Stimulated activated naive CD4-positive, alpha-beta T cell treated with Interleukin-2 at 50 U/mL for 16 hours (primary cell): ENCODE results near the gene ZNF445.
"Not testable (repeated sequence)": the region's sequence is repeated elsewhere in the genome, so short reads cannot be mapped to it uniquely, and the experiment has no call there.

Experiments used
- DNase-seq: peaks from one replicate; lab custom pipeline; 2025; lab: John Stamatoyannopoulos, UW

The ZNF445 gene

DNA sequence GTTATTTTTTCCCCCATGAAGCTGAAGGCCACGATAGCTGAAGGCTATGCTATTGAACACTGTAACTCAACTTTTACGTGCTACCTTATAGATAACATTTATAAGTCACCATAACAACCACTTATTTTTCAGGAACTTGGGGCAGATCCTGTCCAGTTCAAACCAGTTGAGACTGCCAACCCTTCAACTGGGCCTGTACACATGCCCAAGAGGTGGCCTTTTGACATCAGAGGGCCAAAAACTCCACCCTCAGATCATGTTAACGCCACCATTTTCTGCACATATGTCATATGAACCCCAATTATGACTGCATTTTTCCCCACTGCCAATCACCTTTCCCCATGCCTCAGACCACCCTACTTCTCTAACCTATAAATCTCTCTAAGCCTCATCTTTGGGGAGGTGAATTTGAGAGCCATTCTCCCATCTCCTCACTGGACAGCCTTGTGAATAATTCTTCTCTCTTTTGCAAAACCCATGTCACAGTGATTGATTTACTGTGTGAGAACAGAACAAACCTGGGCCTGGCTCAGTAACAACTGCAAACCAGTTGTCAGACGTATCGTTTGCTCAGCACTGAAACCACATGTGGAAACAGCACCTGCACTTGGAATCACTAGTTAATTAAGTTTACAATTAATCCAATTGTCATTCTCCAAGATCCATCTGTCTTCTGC, 42.5 kb downstream of the ZNF445 start:
- DNase-seq, result no peak

- no peak for DNase-seq
These were observed 47.0 kb downstream of the ZNF445 start for GRCh38 chr3:44430466-44430865.

DNA sequence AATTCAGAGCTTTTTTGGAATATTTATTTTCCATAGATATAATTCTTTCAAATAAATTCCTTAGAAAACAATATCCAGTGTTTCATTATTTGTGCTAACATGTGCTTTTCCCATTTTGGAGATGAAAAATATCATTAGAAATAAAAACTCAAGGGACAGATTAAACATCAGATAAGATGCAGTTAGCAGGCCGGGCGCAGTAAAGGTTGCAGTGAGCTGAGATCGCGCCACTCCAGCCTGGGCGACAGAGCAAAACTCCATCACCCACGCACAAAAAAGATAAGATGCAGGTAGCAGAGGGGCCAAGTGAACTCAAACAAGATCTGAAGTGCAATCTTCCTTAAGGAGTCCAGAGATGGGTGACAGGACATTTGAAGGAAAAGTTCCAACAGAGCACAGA, 48.0 kb downstream of the ZNF445 start:
- no peak for DNase-seq

- DNase-seq, result no peak
These were observed 48.6 kb downstream of the ZNF445 start for GRCh38 chr3:44428910-44429309.

- no peak for DNase-seq
These were observed 49.8 kb downstream of the ZNF445 start for GRCh38 chr3:44427683-44428082.

- no peak for DNase-seq
These were observed 52.7 kb downstream of the ZNF445 start for GRCh38 chr3:44424758-44425157.

- no peak for DNase-seq
These were observed 56.2 kb downstream of the ZNF445 start for GRCh38 chr3:44421280-44421679.

- DNase-seq, result no peak
These were observed 56.8 kb downstream of the ZNF445 start for GRCh38 chr3:44420676-44421075.

DNA sequence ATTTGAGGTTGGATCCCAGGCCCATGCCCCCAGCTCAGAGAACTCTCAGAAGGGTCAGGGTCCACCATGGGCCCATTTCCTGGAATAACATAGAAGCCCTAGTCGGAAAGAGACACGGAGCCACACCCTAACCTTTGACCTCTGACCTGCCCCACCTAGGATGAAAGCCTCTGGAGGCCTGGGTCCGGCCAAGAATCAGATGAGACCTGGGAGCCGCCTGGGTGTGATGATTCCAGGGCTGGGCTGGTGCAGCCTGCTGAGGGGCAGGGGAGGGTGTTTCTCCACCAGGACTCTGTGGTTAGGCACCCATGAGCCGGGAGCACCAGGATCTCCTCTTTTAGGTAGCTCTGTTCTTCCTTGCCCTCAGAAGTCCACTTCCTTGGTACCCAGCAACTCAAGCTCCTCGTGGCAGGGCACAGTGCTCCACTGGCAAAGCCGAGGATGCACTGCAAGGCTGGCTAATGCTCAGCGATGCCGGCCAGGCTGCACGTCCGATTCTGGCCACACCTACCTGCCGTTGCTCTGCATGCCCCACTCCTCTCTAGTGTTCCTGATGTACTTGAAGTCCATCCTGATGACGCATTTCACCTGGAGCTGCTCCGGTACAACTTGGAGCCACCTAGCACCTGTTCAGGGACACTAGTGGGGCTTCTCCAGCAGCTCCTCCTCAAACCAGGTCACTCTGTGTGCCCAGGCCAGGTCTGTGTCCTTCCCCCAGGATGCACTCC, 57.4 kb downstream of the ZNF445 start:
- no peak for DNase-seq

DNA sequence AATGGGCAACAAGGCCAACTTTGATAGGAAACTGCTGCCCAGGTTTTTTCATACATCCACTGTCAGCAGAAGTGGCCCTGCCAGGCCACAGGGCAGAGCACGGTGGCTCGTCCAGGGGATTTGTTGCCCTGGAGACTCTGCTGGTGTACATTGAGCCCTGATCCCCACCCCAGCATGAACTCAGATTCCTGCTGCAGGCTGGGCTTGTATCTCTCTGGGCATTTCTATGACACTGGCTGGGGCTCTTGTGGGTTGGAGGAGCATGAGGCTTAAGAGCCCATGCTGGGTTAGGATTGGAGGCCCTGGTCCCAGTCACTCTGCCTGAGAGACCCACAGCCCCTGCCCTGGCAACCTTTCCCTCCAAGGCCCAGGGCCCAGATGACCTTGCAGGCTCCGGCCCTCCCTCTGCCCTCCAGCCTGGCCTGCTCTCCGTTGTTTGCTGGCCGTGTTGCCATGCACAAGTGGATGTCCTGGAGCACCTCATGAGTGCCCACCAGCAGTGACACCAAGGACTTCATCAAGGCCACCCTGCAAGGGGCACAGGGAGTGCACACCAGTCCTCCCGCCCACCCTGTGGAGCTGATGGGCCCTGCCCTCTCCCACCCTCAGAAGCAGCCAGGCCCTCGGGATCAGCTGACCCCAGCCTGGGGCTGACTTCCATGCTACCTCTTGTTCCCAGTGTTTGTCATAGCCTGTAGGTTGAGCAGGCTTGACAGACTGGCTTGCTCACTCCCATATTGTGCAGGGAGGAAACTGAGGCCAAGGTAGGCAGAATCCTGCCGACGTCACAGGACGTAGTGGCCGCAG, 58.2 kb downstream of the ZNF445 start:
- DNase-seq, result no peak

DNA sequence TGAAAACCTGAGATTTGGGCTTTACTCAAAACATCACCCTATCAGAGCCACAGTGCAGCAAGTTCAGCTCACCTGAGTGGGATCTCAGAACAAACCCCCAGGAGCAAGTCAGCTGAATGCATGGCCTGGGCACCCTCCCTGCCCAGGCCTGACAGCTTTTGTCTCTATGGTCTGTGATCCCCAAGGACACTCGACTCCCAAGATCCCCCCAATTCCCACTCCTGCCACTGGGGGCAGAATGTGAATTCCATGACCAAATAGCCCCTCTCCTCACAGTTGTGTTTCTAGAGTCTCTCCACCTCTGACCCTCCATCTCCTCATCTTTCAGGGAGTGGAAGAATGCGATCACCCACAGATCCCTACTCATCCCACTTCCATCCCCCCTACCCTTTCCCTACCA, 58.9 kb downstream of the ZNF445 start:
- no peak for DNase-seq

DNA sequence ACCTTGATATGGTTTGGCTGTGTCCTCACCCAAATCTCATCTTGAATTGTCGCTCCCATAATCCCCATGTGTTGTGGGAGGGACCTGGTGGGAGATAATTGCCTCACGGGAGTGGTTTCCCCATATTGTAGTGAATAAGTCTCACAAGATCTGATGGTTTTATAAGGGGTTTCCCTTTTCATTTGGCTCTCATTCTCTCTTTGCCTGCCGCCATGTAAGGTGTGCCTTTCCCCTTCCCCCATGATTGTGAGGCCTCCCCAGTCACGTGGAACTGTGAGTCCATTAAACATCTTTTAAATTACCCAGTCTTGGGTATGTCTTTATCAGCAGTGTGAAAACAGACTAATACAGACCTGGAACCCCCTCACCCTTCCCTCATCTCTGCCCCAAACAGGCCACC, 59.4 kb downstream of the ZNF445 start:
- not testable (repeated sequence) for DNase-seq

DNA sequence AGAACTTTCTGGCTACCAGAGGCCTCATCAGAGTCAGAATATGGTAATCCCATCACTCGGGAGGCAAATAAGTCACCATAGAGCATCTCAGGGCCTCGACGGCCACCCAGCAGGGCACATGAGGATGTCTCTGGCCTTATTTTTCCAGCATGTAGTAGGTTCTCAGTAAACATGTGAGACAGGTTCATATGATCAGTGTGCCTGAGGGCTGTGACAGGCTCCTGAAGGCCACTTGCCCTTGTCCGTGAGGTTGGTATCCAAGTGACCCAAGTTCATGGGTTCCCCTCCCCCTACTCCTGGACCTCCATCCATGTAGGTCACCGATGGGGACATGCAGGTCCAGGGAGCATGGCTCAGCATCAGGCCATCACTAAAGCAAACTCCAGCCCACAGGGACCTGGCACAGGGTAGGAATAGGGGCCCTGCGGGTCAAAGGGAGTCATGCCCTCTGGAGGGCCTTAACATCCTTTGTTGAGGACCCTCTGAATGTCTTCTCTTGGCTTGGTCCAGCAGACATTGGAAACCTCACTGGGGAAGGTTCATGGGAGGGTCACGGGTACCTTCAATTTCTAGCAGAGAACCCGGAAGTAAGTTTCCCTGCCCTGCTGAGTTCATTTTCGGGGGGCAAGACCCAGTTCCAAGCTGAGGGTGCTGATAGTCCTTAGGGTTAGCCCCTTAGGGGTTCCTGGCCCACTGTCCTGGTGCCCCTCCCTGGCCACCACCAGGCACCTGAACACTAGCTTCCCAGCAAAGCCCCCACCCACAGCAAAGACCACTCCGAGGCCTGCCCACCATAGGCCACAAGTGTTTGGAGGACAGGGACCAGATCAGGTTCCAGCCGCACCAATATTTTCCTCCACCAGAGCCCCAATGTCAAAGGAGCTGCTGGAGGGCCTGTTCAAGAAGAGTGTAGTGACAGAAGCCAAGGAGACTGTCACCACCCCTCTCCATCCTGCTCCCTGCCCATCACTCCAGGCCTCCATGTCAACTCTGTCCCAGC, 61.1 kb downstream of the ZNF445 start:
- DNase-seq, result no peak

DNA sequence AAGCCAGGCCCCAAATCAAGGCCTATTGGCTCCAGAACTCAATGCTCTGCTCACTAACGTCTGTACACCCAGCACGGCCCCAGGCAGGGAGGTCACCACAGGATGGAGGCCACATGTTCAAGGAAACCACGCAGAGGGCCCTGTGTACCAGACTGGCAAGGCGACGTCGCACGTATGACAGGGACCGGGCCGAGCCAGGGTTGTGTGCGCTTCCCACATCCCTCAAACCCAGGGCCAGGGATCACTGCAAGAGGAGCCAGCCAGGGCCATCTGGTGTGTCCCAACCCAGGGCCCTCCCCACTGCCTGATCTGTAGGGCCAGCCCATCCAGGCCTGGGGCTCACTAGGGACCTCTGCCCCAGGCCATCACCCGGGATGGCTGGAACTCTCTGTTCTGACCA, 62.0 kb downstream of the ZNF445 start:
- DNase-seq, result no peak

DNA sequence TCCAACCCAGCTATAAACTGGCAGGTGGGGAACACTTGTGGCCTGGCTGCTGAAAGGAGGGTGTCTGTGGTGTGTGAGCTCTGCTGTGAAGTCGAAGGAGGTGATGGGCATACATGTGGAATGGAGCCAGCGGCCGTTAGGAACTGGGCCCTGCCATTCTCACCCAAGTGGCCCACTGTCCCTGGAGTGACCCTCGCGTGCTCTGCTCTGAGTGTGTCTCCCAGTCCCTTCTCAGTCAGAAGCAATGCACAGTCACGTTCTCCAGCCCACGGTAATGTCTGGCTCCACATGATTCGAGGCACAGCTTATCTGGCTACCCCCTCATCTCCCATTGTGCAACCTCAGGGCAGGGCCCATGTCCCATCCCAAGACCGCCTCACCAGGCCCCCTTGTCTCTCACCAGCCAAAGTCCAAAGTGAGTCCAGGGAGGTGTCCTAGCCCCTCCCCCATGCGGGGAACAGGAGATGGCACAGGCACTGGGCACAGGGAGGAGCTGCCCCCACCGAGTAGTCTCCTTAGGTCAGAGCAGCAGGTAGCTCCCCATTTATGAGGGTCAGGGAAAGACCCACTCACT, 62.9 kb downstream of the ZNF445 start:
- no peak for DNase-seq

DNA sequence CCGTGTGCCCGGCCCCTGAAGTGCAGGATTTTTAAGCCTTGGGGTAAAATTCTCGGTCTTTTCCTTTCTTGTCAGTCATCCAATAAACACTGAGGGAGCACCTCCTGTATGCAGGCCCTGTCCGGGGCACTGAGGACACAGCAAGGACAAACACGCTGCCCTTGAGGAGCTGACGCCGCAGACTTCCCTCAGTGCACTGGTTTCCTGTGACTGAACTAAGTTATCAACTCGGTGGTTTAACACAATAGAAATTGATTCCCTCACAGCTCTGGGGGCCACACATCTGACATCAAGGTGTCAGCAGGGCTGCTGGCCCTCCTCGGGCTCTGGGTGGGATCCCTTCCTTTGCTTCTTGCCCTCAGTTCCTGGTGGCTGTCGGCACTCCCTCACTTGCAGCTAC, 65.1 kb downstream of the ZNF445 start:
- DNase-seq, result no peak

GRCh38 chr3:44411031-44411645, 66.3 kb downstream of the ZNF445 start:
- no peak for DNase-seq

DNA sequence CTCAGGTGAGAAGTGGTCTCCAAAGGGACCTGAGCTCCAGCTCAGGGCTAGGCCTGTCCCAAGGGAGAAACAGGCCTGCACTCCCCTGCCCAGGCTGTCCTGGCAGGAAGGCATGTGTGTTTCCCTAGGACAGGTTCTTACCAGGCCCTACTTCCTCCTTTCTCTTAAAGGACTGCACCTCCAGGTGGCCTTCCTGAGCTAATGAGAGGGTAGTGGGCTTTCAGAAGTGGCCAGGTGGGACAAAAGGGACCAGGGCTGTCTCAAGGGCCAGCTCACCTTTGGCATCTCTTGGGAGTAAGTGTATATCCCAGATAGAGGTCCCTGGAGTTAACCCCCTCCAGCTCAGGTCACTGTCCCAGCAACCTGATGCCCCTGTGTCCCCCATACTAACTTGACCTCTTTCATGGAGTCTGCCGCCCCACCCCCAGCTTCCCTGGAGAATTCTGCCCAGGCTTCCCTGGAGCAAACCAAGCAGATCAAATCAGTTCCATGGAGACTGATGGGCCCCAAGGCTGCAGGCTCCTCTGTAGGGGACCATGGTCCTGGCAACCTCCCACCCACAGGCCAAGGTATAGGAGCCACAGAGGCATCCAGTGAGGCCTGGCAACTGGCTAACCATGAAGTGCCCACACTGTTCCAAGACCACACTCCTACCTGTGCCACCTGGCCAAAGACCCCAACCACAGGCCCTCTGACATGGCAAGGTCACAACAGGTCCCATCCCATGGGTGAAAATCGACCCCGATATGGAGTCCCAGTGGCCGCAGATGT, 67.6 kb downstream of the ZNF445 start:
- DNase-seq, result no peak

DNA sequence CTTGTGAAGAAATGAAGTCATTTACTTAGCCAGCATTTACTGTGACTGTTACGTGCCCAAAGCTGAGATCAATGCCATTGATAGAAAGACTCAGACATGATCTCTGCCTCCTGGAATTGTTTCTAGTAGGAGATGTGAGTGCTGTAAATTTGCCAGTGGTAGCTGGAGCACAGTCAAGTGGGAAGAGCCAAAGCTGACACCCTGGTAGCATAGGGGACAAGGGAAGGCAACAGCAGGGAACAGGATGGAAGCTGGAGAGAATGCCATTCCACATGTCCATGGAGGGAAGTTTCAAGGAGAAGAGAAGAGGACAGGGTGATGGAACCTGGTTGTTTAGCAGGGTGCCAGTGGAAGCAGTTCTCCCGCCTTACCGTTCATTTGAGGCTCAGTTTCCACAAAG, 74.9 kb downstream of the ZNF445 start:
- no peak for DNase-seq

GRCh38 chr3:44400771-44401170, 76.7 kb downstream of the ZNF445 start:
- DNase-seq, result no peak
